GM21619 (cell line): ENCODE measurements around the gene ZNF841.
"Not testable (repeated sequence)": the region's sequence is repeated elsewhere in the genome, so short reads cannot be mapped to it uniquely, and the experiment has no call there.

ENCODE experiments used
- ATAC-seq: cut with Tn5 transposase; IDR thresholded peaks from one replicate; pipeline ENCODE4 v1.9.1; 2021; ENCODE audit not compliant: unreplicated experiment

ZNF841 gene

DNA sequence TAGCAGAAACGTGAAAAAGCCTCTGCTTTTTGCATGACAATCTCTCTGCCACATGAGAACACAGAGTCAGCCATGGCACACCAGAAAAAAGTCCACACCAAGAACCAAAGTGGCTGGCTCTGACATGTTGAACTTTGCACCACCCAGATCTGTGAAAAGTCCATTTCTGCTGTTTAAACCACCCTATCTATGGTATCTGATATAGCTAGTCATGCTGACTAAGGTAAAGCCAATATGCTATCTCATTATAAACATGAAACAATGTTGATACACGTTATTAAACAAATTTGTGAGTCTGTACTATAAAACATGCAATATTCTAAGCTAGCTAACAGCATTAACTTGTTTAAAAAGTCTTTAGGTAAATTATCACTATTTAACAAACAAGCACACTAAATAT is 25.9 kb downstream of the ZNF841 start:
- no peak for ATAC-seq

DNA sequence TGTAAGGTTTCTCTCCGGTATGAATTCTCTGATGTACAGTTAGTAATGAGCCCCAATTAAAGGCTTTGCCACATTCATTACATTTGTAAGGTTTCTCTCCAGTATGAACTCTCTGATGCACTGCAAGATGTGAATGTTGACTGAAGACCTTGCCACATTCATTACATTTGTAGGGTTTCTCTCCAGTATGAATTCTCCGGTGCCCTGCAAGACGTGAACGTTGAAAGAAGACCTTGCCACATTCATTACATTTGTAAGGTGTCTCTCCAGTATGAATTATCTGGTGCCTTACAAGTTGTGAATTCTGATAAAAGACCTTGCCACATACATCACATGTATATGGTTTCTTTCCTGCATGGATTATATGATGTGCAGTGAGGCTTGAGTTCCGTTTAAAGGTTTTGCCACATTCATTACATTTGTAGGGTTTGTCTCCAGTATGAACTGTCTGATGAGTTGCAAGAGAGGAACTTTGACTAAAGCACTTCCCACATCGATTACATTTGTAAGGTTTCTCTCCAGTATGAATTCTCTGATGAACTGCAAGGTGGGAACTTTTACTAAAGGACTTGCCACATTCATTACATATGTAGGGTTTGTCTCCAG is 29.2 kb downstream of the ZNF841 start:
- no peak for ATAC-seq

DNA sequence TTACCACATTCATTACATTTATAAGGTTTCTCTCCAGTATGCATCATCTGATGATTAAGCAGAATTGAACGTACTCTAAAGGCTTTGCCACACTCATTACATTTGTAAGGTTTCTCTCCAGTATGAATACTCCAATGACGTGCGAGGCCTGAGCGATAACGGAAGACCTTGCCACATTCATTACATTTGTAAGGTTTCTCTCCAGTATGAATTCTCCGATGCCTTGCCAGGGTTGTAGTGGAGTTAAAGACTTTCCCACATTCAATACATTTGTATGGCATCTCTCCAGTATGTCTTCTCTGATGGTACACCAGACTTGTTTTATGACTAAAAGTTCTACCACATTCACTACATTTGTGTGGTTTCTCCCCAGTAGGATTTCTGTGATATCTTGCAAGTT is 30.2 kb downstream of the ZNF841 start:
- no peak for ATAC-seq

DNA sequence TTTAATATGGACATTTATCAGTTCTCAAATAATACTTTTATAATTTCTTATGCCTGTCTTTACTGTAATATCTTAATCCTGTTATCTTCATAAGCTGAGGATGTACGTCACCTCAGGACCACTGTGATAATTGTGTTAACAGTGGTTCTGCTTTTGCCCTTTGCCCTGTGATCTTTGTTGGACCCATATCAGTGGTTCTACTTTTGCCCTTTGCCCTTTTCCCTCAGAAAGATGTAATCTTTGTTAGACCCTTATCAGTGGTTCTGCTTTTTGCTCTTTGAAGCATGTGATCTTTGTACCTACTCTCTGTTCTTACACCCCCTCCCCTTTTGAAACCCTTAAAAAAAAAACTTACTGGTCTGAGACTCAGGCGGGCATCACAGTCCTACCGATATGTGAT is 39.1 kb downstream of the ZNF841 start:
- ATAC-seq, result not testable (repeated sequence)

DNA sequence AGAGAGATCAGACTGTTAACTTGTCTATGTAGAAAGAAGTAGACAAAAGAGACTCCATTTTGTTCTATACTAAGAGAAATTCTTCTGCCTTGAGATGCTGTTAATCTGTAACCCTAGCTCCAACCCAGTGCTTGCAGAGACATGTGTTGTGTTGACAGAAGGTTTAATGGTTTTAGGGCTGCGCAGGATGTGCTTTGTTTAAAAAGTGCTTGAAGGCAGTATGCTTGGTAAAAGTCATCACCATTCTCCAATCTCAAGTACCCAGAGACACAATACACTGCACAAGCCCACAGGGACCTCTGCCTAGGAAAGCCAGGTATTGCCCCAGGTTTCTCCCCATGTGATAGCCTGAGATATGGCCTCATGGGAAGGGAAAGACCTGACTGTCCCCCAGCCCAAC is 43.8 kb downstream of the ZNF841 start:
- ATAC-seq, result not testable (repeated sequence)

DNA sequence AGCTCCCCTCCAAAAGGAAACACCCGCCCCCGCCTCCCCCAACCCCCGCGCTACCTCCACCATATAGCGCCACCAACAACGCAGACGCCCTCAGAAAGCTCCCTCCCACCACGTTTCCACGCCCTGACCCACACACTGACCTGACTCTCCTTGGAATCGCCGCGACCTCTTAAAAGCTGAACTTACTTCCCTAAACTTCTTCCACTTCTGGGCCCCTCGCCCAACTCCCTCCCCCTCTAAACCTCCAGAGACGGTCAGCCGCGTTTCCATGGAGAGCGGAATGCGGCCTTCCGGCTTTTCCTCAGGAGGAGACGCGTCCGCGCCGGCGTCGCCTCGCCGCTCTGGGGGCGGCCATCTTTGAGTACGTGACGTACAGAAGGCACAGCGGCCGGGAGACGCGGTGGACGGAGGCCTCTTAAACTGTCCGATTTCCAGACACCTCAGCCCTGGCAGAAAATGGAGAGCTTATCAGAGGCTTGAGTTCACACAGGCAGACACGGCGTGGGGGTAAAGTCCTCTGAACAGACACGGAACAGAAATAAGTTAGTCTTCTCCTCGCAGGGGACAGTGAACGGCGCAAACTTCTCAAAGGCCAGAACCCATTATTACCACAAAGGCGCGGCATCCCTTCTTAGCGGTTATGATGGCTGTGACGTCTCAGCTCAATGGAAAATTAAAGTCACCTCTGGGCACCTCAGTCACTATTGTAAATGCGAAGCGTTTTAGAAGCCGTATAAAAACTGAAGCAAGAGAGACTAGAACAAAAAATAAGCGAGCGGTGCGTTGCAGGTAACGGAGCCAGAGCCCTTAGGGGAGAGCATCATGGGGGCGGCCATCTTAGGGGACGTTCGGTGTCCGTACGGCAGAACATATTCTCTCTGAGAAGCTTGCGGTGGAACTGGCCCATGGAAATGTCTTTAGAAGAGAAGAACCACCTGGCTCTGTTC is 46.7 kb downstream of the ZNF841 start, which contains the start of gene ZNF432:
Gene ZNF432 (minus strand): TSS at position 284 of the 947 bp plus-strand sequence. CDS start 1,970 bp downstream, outside the sequence.
- ATAC-seq, result peak; percentile 91

DNA sequence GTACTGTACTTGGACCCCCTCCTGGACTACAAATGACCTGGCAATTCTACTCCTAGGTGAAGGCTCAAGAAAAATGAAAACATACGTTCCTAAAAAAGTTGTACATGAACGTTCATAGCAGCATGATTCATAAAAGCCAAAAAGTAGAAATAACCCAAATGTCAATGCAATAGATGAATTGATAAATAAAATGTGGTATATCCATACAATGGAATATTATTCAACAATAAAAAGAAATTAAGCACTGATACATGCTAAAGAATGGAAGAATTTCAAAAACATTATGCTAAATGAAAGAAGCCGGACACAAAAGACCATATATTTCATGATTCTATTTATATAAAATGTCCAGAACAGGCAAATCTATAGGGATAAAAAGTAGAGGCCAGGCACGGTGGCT is 56.4 kb downstream of the ZNF841 start:
- ATAC-seq, result no peak

DNA sequence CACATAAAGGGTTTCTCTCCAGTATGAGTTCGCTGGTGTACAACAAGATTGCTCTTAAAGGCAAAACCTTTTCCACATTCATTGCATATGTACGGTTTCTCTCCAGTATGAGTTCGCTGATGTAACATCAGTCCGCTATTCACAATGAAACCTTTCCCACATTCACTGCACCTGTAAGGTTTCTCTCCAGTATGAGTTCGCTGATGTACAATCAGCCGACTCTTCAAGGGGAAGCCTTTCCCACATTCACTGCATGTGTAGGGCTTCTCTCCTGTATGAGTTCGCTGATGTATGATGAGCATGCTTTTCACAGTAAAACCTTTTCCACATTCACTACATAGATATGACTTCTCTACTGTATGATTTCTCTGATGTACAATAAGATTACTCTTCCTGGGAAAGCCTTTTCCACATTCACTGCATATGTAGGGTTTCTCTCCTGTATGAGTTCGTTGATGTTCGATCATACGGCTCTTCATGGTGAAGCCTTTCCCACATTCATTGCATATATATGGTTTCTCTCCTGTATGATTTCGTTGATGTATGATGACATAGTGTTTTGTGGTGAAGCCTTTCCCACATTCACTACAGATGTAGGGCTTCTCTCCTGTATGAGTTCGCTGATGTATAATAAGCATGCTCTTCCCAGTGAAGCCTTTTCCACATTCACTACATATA is 61.4 kb downstream of the ZNF841 start:
- ATAC-seq, result no peak

DNA sequence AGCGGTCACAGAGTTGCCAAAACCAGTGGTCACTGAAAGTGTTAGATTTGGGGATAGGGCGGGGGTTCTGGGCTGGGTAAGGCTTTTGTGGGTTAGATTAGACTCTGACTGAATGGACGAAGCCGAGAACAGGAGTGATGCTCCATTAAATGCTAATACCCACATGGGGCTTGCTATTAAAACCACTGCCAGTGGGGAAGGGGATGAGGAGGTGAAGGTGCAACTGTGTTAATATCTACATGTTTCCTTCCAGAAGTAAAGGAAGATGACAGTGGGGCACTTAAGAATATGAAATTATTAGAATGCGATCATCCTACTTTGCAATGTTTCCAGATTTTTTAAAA is 66.8 kb downstream of the ZNF841 start:
- ATAC-seq, result peak; percentile 24

DNA sequence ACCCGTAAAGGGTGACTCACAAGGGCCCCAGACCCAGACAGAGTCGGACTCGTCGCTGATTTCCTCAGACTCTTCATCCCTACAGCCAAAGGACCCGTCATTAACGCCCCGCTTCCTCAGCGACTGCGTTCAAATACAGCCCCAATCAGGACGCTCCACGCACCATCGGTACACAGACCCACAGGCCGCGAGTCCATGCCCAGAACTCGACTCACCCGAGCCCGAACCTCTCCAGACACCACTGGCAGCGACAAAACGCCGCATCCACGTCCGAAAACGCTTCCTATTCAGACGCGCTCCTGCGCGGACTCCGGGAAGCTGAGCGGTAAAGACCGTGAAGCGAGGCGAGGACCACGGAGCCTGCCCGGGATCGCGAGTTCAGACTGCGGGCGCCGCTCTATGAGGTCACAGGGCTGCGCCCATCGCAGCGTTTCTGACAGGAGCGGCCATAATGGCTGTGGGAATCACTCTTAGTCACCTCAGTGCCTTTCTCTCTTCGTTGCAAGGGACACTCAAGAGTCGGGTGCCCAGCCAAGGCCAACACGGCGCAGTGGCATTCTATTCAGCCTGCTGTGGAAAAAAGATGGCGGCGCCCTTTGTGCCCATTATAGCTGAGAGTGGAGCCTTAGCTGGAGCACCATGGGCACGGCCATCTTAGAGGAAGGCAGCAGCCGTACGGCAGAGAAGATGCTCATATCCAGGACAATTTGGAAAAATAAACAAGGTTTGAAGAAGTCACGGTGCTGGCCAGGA is 67.4 kb downstream of the ZNF841 start, which contains the start of gene ZNF614:
Gene ZNF614 (minus strand): TSS at position 353 of the 753 bp plus-strand sequence. CDS start 2,634 bp downstream, outside the sequence.
- peak; percentile 78 for ATAC-seq

DNA sequence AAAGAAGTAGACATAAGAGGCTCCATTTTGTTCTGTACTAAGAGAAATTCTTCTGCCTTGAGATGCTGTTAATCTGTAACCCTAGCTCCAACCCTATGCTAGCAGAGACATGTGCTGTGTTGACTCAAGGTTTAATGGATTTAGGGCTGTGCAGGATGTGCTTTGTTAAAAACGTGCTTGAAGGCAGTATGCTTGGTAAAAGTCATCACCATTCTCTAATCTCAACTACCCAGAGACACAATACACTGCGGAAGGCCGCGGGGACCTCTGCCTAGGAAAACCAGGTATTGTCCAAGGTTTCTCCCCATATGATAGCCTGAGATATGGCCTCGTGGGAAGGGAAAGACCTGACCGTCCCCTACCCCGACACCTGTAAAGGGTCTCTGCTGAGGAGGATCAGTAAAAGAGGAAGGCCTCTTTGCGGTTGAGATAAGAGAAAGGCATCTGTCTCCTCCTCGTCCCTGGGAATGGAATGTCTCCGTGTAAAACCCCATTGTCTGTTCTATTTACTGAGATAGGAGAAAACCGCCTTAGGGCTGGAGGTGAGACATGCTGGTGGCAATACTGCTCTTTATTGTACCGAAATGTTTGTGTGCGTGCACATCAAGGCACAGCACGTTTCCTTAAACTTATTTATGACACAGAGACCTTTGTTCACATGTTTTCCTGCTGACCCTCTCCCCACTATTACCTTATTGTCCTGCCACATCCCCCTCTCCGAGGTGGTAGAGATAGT is 69.1 kb downstream of the ZNF841 start:
- not testable (repeated sequence) for ATAC-seq

DNA sequence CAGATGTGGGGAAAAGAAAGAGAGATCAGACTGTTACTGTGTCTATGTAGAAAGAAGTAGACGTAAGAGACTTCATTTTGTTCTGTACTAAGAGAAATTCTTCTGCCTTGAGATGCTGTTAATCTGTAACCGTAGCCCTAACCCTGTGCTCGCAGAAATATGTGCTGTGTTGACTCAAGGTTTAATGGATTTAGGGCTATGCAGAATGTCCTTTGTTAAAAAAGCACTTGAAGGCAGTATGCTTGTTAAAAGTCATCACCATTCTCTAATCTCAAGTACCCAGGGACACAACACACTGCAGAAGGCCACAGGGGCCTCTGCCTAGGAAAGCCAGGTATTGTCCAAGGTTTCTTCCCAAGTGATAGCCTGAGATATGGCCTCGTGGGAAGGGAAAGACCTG is 71.1 kb downstream of the ZNF841 start:
- not testable (repeated sequence) for ATAC-seq

DNA sequence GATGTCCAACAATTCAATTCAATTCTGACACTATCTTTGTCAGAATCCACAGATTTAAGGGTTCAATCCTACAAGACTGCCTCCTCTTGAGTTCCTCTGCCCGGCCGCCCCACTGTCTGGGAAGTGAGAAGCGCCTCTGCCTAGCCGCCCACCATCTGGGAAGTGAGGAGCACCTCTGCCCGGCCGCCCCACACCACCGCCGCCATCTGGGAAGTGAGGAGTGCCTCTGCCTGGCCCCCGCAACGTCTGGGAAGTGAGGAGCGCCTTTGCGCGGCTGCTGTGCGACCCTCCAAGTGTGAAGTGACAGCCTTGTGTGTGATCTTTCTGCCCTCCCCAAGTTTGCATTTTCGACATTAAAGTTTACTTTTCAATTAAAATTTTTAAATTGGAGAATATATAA is 73.4 kb downstream of the ZNF841 start:
- no peak for ATAC-seq

DNA sequence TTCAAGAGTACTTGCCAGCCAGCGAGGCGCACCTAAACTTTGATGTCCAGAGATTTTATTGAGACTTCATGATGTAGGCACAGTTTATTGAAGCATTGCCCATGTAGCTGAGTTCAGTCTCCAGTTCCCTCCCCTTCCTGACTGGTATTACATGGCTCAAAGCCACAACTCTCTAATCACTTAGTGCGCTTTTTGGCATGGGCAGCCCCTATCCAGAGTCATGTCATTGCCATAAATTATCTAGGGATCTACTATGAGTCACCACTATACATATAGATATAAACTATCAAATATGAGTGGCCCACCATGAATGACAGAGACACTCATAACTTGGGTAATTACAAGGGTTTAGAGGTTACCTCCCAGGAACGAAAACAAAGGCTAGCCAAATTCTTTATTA is 75.1 kb downstream of the ZNF841 start:
- ATAC-seq, result no peak
